ENCODE measurements around the gene TMEM39B.

The TMEM39B gene

DNA sequence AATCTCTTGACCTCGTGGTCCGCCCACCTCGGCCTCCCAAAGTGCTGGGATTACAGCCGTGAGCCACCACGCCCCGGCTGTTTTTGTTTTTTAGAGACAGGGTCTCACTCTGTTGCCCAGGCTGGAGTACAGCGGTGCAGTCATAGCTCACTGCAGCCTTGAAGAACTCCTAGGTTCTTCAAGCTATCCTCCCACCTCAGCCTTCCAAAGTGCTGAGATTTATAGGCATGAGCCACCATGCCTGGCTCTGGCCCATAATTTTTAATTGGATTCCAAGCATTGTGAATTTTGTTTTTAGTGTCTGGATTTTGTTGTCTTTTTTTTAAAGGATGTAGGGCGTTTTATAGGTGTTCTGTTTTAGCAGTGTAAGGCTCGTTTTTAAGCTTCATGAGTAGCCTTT is 78.1 kb downstream of the TMEM39B start:
- DNase-seq (ENCODE audit: low read depth), result no peak
- TF ChIP-seq, protein P1, sequence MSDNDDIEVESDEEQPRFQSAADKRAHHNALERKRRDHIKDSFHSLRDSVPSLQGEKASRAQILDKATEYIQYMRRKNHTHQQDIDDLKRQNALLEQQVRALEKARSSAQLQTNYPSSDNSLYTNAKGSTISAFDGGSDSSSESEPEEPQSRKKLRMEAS (IDR thresholded peaks at IDR 0.05; ENCODE audit: low read depth, low read length), result no peak
- no peak overlapping the region for H3K4me3 ChIP-seq (ENCODE audit: low read depth, low read length)

DNA sequence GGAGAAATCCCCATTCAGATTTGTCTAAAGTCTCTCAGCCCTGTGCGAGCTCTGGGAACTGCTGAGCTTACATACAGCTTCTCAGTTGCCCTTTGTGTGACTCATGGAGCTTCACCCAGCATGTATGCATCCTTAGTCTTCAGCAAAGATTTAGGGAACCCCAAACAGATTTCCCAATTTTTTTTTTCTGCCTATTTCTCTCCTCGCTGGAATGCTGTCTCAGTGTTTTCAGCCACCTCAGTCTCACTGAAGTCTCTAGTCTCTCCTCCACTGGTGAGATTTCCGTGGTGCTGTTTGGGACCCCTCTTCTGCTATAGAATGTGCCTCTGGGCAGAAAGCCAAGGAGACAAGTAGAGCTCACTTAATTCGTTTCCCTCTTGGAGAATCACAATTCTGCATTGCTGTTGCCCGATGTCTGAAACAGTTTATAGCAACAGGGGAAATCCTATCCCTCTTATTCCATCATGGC is 78.6 kb downstream of the TMEM39B start:
- TF ChIP-seq POLR2A (IDR thresholded peaks at IDR 0.05; ENCODE audit: extremely low read depth, insufficient read length) (no peak), MYC (IDR thresholded peaks at IDR 0.05; ENCODE audit: low read depth, low read length) (no peak)
- TF ChIP-seq, protein P2, sequence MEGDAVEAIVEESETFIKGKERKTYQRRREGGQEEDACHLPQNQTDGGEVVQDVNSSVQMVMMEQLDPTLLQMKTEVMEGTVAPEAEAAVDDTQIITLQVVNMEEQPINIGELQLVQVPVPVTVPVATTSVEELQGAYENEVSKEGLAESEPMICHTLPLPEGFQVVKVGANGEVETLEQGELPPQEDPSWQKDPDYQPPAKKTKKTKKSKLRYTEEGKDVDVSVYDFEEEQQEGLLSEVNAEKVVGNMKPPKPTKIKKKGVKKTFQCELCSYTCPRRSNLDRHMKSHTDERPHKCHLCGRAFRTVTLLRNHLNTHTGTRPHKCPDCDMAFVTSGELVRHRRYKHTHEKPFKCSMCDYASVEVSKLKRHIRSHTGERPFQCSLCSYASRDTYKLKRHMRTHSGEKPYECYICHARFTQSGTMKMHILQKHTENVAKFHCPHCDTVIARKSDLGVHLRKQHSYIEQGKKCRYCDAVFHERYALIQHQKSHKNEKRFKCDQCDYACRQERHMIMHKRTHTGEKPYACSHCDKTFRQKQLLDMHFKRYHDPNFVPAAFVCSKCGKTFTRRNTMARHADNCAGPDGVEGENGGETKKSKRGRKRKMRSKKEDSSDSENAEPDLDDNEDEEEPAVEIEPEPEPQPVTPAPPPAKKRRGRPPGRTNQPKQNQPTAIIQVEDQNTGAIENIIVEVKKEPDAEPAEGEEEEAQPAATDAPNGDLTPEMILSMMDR (IDR thresholded peaks at IDR 0.05; ENCODE audit: low read depth, low read length), result no peak
- TF ChIP-seq, protein P1 (IDR thresholded peaks at IDR 0.05; ENCODE audit: low read depth, low read length), result no peak
- H3K4me3 ChIP-seq (ENCODE audit: low read depth, low read length), result no peak overlapping the region
- no peak for DNase-seq (ENCODE audit: low read depth)
